ENCODE results near the gene RADIL. TPM values are rescaled to one million over a fixed set of nuclear protein-coding genes. Genes with fewer than 3 reads are reported as not detected.

The RADIL gene, protein sequence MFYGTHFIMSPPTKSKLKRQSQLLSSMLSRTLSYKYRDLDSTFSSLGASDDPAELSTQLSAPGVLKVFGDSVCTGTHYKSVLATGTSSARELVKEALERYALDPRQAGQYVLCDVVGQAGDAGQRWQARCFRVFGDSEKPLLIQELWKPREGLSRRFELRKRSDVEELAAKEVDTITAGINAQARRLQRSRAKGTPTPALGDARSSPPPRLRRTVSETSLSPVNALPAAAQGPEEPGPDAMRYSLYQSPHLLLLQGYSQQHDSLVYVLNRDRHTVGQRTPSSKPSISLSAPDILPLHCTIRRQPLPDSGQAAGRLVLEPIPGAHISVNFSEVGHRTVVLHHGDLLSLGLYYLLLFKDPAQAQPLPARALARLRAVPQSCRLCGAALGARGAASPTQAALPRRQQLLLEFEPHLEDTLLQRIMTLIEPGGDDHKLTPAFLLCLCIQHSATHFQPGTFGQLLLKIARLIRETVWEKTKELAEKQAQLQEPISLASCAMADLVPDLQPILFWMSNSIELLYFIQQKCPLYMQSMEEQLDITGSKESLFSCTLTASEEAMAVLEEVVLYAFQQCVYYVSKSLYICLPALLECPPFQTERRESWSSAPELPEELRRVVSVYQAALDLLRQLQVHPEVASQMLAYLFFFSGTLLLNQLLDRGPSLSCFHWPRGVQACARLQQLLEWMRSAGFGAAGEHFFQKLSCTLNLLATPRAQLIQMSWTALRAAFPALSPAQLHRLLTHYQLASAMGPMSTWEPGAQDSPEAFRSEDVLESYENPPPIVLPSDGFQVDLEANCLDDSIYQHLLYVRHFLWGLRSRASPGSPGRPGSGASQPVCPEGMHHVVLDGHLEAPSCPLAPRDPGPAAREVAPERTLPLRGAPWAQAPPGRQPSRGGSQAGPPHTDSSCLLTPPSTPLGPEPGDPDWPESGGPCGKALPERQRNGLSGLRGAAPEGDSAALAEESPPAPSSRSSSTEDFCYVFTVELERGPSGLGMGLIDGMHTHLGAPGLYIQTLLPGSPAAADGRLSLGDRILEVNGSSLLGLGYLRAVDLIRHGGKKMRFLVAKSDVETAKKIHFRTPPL
- total RNA-seq (2016; rRNA removed; fragmentation: Illumina TruSeq; extraction: Trizol) = 0.09 and 0.52 TPM in 2 replicates
- not detected in 2 replicates for total RNA-seq (2016; cell fraction: cytosol; rRNA removed; fragmentation: Illumina TruSeq; extraction: Trizol; ENCODE audit: low read depth)
- 0.06 and 0.11 TPM in 2 replicates for total RNA-seq (2016; cell fraction: insoluble cytoplasmic fraction; rRNA removed; fragmentation: Illumina TruSeq; extraction: Trizol)
- total RNA-seq (2016; cell fraction: membrane; rRNA removed; fragmentation: Illumina TruSeq; extraction: Trizol) = 0.24 TPM in 1 of 2 replicates, not detected in the other
- total RNA-seq (2016; cell fraction: nucleus; rRNA removed; fragmentation: Illumina TruSeq; extraction: Trizol) = 0.09 TPM in 1 of 2 replicates, not detected in the other
- polyA plus RNA-seq (2011; rRNA removed) = 0.05 TPM in 2 replicates
- polyA plus RNA-seq (2011; cell fraction: cytosol; rRNA removed) = 0.08 and 0.11 TPM in 2 replicates
- polyA plus RNA-seq (2011; cell fraction: nucleus; rRNA removed) = 0.16 and 0.56 TPM in 2 replicates
- polyA plus RNA-seq (2012) = 0.03 and 0.16 TPM in 2 replicates
- not detected in 2 replicates for polyA plus RNA-seq (2016; cell fraction: cytosol; fragmentation: Illumina TruSeq; extraction: Trizol; ENCODE audit: low read depth)
- polyA plus RNA-seq (2016; cell fraction: insoluble cytoplasmic fraction; fragmentation: Illumina TruSeq; extraction: Trizol; ENCODE audit: low read depth) = 0.05 and 0.07 TPM in 2 replicates
- polyA plus RNA-seq (2016; cell fraction: membrane; fragmentation: Illumina TruSeq; extraction: Trizol; ENCODE audit: low read depth) = 0.05 TPM in 1 of 2 replicates, not detected in the other
- not detected in 2 replicates for polyA plus RNA-seq (2016; cell fraction: nucleus; fragmentation: Illumina TruSeq; extraction: Trizol; ENCODE audit: insufficient read depth, low read depth)
- polyA minus RNA-seq (2011; rRNA and poly(A)+ RNA removed; ENCODE audit: low replicate concordance) = 1.3 TPM in 1 of 2 replicates, not detected in the other
- polyA minus RNA-seq (2011; cell fraction: cytosol; rRNA and poly(A)+ RNA removed) = not detected in 2 replicates
- polyA minus RNA-seq (2011; cell fraction: nucleus; rRNA and poly(A)+ RNA removed) = 0.52 TPM in 1 of 2 replicates, not detected in the other
- percentile 9 among the genes with signal in this experiment for Bru-seq, nascent RNA
- BruChase-seq, experiment 1, labeled RNA remaining after a 6-hour chase = percentile 6 among the genes with signal in this experiment
- BruChase-seq, experiment 2, labeled RNA remaining after a 2-hour chase = percentile 9 among the genes with signal in this experiment
- long read RNA-seq, experiment 1 = 0 reads
- long read RNA-seq, experiment 2 = 0 reads

DNA sequence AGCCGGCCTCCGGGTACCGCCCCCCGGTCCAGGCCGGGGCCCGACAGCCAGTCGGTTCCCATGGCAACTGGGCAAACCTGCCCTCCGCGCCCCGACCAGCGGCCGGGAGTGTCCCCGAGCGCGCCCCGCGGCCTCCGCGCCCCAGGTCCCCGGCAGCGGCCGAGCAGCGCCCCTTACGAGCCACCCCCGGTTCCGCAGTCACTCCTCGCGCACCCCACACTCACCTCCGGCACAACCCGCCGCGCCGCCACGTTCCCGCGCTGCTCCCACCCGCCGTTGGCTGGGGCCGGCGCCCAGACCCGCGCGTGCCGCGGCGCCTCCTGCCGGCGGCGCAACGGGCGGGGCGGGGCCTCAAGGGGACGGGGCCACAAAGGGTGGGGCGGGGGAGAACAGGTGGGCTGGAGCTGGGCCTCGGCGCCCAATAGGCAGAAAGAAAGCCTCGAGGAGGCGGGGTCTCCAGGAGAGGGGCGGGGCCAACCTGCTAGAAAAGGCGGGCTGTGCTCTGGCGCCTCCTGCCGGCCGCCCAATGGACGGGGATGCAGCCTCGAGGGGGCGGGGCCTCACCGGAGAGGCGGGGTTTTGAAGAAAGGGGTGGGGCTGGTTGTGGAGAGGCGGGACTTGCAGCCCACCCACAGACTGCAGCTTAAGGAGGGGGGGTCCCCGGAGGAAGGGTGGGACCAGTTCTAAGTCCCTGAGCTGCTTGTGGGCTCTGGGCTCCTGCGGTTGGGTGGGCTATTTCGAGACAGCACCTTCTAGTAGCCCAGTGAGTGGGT is at the start of gene RADIL:
Gene RADIL (minus strand): TSS at position 345 of the 773 bp plus-strand sequence. CDS start 5,577 bp downstream, outside the sequence.
- Histone ChIP-seq H3K4me1 (ENCODE audit: insufficient read depth, low read length) (peaks cover 23% of the 10 kb centered on the region), H4K20me1 (ENCODE audit: insufficient read depth, low read length) (no peaks in the 10 kb centered on the region), H3K36me3 (replicated peaks in 1 of 2; ENCODE audit: control insufficient read depth in 1 of 2, insufficient read depth in 2 of 2, low read length in 2 of 2) (no peaks in the 10 kb centered on the region), H3K9ac (ENCODE audit: insufficient read depth, low read depth, low read length) (0 out of 2 replicates have a peak within 1 kb of the TSS, but pooled peaks have one; percentile 29), H3K79me2 (ENCODE audit: insufficient read depth, low read length) (no peaks in the 10 kb centered on the region), H3K9me3 (ENCODE audit: low read length) (no peaks in the 10 kb centered on the region), H3K4me3 (replicated peaks in 1 of 3; ENCODE audit: insufficient read depth in 1 of 3, low read depth in 2 of 3, low read length in 3 of 3) (peak within 1 kb of the TSS; percentile 34 to 69 (median 40); a peak in 4 of 6 replicates), H3K27me3 (ENCODE audit: control insufficient read depth in 1 of 2, insufficient read depth in 2 of 2, low read length in 2 of 2) (peaks cover 7 to 36% of the 10 kb centered on the region in 2 experiments), H3K4me2 (ENCODE audit: low read depth, low read length) (peak within 1 kb of the TSS; percentile 66), H3K27ac (ENCODE audit: extremely low read length, insufficient read depth, low read length) (no peak within 1 kb of the TSS), H2AFZ (ENCODE audit: low read length) (no peak within 1 kb of the TSS)
- no TSS peak for BruUV-seq (replicated peaks)
- peak; percentile 82 for DNase-seq (ENCODE audit: low spot score)
- intact Hi-C loops (cut with micrococcal nuclease; ENCODE audit: unreplicated experiment) = loop anchor here (1.0 to 5.0 kb wide), 2 partner anchors 36 to 53 kb away; no protein-coding TSS in a partner anchor
- peak; percentile 91 for ATAC-seq
- ChIA-PET POLR2A (interaction anchor here (0.6 to 0.9 kb wide), 2 partner anchors 90 to 108 kb away, joined by 3 read pairs; partner anchors contain the start of gene AP5Z1), CTCF (ENCODE audit: low intra/inter-chr PET ratio, low total read pairs) (interaction anchor here (1.4 to 3.0 kb wide), 3 partner anchors 36 to 85 kb away, joined by 3 to 47 read pairs (median 13); no protein-coding TSS in a partner anchor)
- in situ Hi-C loops (cut with HindIII; ENCODE audit: extremely low pct_ligation_motif_present, low pct_unique_long_range_greater_than_20kb) = no loop called here
- 10% methylated on average over 22 of the region's 72 CpGs for WGBS (ENCODE audit: low lambda C conversion rate)
- no peak for FAIRE-seq
- TF ChIP-seq ZFP41 (CRISPR knock-in tag; IDR thresholded peaks at IDR 0.05; ENCODE audit: borderline replicate concordance) (no peak), ZNF33B (CRISPR knock-in tag; IDR thresholded peaks at IDR 0.05) (no peak), JUND (CRISPR knock-in tag; IDR thresholded peaks at IDR 0.05) (no peak), NFIB (CRISPR knock-in tag; IDR thresholded peaks at IDR 0.05; ENCODE audit: borderline replicate concordance) (no peak), ZSCAN22 (CRISPR knock-in tag; IDR thresholded peaks at IDR 0.05) (no peak), ZNF275 (CRISPR knock-in tag; IDR thresholded peaks at IDR 0.05; ENCODE audit: borderline replicate concordance) (no peak)
